Measurements from ENCODE around the gene DDX41.

DDX41 gene

GRCh38 chr5:177527595-177527994, 10.8 kb upstream of the DDX41 start:
- no peak for TF ChIP-seq CTCF (IDR thresholded peaks at IDR 0.05; ENCODE audit: low read depth, low read length)
- no peak for DNase-seq (ENCODE audit: extremely low read depth, low read depth)

GRCh38 chr5:177526791-177527190, 10.0 kb upstream of the DDX41 start:
- no peak for DNase-seq (ENCODE audit: extremely low read depth, low read depth)
- no peak for TF ChIP-seq CTCF (IDR thresholded peaks at IDR 0.05; ENCODE audit: low read depth, low read length)

- no peak for TF ChIP-seq CTCF (IDR thresholded peaks at IDR 0.05; ENCODE audit: low read depth, low read length)
- no peak for DNase-seq (ENCODE audit: extremely low read depth, low read depth)
Measured at GRCh38 chr5:177526191-177526590, 9.4 kb upstream of the DDX41 start.

- no peak for DNase-seq (ENCODE audit: extremely low read depth, low read depth)
- TF ChIP-seq CTCF (IDR thresholded peaks at IDR 0.05; ENCODE audit: low read depth, low read length) = no peak
Measured at GRCh38 chr5:177524941-177525655, 8.3 kb upstream of the DDX41 start.

- no peak for DNase-seq (ENCODE audit: extremely low read depth, low read depth)
- no peak for TF ChIP-seq CTCF (IDR thresholded peaks at IDR 0.05; ENCODE audit: low read depth, low read length)
Measured at GRCh38 chr5:177524539-177524900, 7.8 kb upstream of the DDX41 start.

GRCh38 chr5:177523711-177524538, 7.2 kb upstream of the DDX41 start:
- DNase-seq (ENCODE audit: extremely low read depth, low read depth) = no peak
- TF ChIP-seq CTCF (IDR thresholded peaks at IDR 0.05; ENCODE audit: low read depth, low read length) = no peak

- no peak for DNase-seq (ENCODE audit: extremely low read depth, low read depth)
- no peak; the same call in 1 of the 2 replicates for TF ChIP-seq CTCF (IDR thresholded peaks at IDR 0.05; ENCODE audit: low read depth, low read length)
Measured at GRCh38 chr5:177520916-177521513, 4.3 kb upstream of the DDX41 start.
